Prostate gland (tissue), 2 donors: ENCODE measurements around the gene PAQR5. TPM values are rescaled to one million over a fixed set of nuclear protein-coding genes. Genes with fewer than 3 reads are reported as not detected.

Source experiments
- DNase-seq: peaks from one replicate; pipeline ENCODE4 v3.0.0-alpha.2; 2019; ENCODE audit warnings: low spot score
- H3K27ac ChIP-seq, 2 donors: fragments of 200-600 bp; sonication (generic); 2 replicates each; pipeline ENCODE4 v1.5.1; 2017 to 2019
- H3K27me3 ChIP-seq: fragments of 200-600 bp; sonication (generic); replicated peaks from 2 replicates; pipeline ENCODE4 v1.5.1; 2019; ENCODE audit not compliant: insufficient read depth
- H3K36me3 ChIP-seq, 2 donors: fragments of 200-600 bp; sonication (generic); 1 replicate in 1 of 2; 2 replicates in 1 of 2; pipeline versions ENCODE4 v1.5.1 to v1.8.1; 2017 to 2019
- H3K4me1 ChIP-seq: fragments of 200-600 bp; sonication (generic); replicated peaks from 2 replicates; pipeline ENCODE4 v1.5.1; 2019
- H3K4me3 ChIP-seq, 2 donors: fragments of 200-600 bp; sonication (generic); 2 replicates each; pipeline ENCODE4 v1.5.1; 2017 to 2019
- H3K9me3 ChIP-seq: fragments of 200-600 bp; sonication (generic); 2 replicates; pipeline ENCODE4 v1.5.1; 2017
- POLR2A ChIP-seq: fragments of 450-650 bp; IDR thresholded peaks from one replicate; pipeline ENCODE4 v1.6.1; 2016; ENCODE audit warnings: antibody characterized with exemption, mild to moderate bottlenecking
- POLR2AphosphoS5 ChIP-seq: sonication (generic); formaldehyde crosslinking; IDR thresholded peaks from one replicate; pipeline ENCODE4 v1.6.1; 2017; ENCODE audit warnings: antibody characterized with exemption
- WGBS: methylation state at CpG from one replicate; pipeline ENCODE4 v1.1.5; 2018; 5-methylcytosine and 5-hydroxymethylcytosine counted together
- intact Hi-C: fragments of 100-400 bp; cut with DNase I; formaldehyde crosslinking; loops from one replicate; pipeline ENCODE4 v1.14.2; 2022
- total RNA-seq, 2 donors: library from RNA; depleted of rRNA; stranded (reverse); fragments of >200 nt; gene quantifications; one replicate each; pipeline ENCODE4 v1.1.0, GENCODE V29; 2016
- TF ChIP-seq, protein P1 (sequence below), 4 experiments: fragments of 200-600 bp in 2 of 4; fragments of 450-650 bp in 2 of 4; sonication (generic) in 2 of 4; IDR thresholded peaks; 1 replicate in 3 of 4; 2 replicates in 1 of 4; pipeline ENCODE4 v1.5.1; 2016 to 2019; ENCODE audit warnings: antibody characterized with exemption in 4 of 4, mild to moderate bottlenecking in 2 of 4, moderate library complexity in 2 of 4

The PAQR5 gene
- total RNA-seq, 2 donors from 2014 or later: 0.17 to 1.2 TPM

DNA sequence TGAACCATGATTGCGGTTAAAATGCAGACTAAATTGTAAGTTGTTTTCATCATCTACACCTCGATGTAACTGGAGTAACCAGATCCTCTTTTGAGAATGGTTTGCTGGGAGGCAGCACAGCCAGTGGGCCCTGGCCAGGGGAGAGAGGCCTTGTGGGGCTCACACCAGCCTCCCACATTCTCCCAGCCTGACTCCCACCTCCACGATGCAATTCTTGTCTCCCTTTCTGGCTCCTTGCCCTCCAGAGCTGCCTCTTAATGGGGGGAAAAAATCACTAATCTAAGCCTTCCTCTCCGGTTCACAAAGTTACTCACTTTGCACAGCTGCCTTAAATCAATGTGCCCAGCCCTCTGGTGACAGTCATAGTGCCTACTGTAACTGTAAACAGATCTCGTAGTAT lies 17.9 kb upstream of the PAQR5 start:
- TF ChIP-seq POLR2AphosphoS5 (no peak), POLR2A (no peak)
- TF ChIP-seq, protein P1, sequence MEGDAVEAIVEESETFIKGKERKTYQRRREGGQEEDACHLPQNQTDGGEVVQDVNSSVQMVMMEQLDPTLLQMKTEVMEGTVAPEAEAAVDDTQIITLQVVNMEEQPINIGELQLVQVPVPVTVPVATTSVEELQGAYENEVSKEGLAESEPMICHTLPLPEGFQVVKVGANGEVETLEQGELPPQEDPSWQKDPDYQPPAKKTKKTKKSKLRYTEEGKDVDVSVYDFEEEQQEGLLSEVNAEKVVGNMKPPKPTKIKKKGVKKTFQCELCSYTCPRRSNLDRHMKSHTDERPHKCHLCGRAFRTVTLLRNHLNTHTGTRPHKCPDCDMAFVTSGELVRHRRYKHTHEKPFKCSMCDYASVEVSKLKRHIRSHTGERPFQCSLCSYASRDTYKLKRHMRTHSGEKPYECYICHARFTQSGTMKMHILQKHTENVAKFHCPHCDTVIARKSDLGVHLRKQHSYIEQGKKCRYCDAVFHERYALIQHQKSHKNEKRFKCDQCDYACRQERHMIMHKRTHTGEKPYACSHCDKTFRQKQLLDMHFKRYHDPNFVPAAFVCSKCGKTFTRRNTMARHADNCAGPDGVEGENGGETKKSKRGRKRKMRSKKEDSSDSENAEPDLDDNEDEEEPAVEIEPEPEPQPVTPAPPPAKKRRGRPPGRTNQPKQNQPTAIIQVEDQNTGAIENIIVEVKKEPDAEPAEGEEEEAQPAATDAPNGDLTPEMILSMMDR (IDR thresholded peaks at IDR 0.05): no peak
- H3K9me3 ChIP-seq: no peaks in the 10 kb centered on the region
- no peak overlapping the region for H3K27ac ChIP-seq
- WGBS: 52% methylated on average over 5 of the region's 5 CpGs
- no peak overlapping the region for H3K4me3 ChIP-seq
- DNase-seq: no peak
- H3K27me3 ChIP-seq: no peaks in the 10 kb centered on the region
- intact Hi-C loops: no loop called here
- no peaks in the 10 kb centered on the region for H3K36me3 ChIP-seq
- H3K4me1 ChIP-seq: no peaks in the 10 kb centered on the region

DNA sequence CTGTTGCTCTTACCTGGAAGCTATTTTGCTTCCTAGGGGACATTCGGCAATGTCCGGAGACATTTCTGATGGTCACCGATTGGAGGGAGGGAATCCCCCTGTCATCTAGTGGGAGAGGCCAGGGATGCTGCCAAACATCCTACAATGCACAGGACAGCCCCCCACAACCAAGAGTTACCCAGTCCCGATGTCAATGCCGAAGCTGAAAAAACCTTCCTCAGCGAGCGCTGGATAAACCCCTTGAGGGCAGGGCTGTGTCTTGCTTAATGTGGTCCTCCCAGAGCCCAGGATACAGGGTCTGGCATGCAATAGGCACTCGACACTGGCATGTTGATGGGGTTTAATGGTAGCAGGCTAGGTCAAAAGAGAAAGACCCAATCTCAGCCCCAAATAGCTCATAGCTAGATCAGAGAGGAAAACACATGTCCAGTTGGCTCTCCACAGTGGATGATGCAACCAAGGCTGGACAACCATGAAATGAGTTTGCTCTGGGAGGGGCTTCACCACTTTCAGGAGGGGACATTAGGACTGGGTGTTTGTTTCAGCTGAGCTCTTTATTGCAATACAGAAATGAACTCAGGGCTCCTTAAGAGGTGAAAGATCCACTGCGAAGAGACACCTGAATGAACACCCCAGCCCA lies 16.5 kb upstream of the PAQR5 start:
- no peak overlapping the region for H3K4me3 ChIP-seq
- no peaks in the 10 kb centered on the region for H3K4me1 ChIP-seq
- intact Hi-C loops: no loop called here
- no peaks in the 10 kb centered on the region for H3K36me3 ChIP-seq
- 96% methylated on average over 9 of the region's 9 CpGs for whole genome bisulfite sequencing
- no peak for TF ChIP-seq POLR2AphosphoS5
- TF ChIP-seq, protein P1 (IDR thresholded peaks at IDR 0.05): no peak
- no peak for TF ChIP-seq POLR2A
- H3K27ac ChIP-seq: no peak overlapping the region
- H3K27me3 ChIP-seq: no peaks in the 10 kb centered on the region
- DNase-seq: no peak
- H3K9me3 ChIP-seq: no peaks in the 10 kb centered on the region

DNA sequence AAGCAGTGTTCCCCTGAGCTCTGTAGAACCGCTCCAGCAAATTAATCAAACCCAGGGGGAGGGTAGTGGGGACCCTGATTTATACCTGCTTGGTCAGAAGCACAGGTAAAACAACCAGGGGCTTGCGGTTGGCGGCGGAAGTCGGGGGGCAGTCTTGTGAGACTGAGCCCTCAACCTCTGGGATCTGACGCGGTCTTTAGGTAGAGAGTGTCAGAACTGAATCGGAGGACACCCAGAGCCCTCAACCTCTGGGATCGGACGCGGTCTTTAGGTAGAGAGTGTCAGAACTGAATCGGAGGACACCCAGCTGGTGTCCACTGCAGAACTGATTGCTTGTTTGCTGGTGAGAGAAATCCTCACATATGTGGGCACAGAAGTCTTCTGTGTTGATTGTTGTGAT lies 12.9 kb upstream of the PAQR5 start:
- no peak for DNase-seq
- TF ChIP-seq, protein P1 (IDR thresholded peaks at IDR 0.05): no peak
- TF ChIP-seq POLR2A (no peak), POLR2AphosphoS5 (no peak)
- intact Hi-C loops: no loop called here
- no peaks in the 10 kb centered on the region for H3K36me3 ChIP-seq
- no peaks in the 10 kb centered on the region for H3K27me3 ChIP-seq
- H3K27ac ChIP-seq: no peak overlapping the region
- H3K4me3 ChIP-seq: no peak overlapping the region
- 92% methylated on average over 12 of the region's 12 CpGs for WGBS
- H3K9me3 ChIP-seq: no peaks in the 10 kb centered on the region
- H3K4me1 ChIP-seq: no peaks in the 10 kb centered on the region

DNA sequence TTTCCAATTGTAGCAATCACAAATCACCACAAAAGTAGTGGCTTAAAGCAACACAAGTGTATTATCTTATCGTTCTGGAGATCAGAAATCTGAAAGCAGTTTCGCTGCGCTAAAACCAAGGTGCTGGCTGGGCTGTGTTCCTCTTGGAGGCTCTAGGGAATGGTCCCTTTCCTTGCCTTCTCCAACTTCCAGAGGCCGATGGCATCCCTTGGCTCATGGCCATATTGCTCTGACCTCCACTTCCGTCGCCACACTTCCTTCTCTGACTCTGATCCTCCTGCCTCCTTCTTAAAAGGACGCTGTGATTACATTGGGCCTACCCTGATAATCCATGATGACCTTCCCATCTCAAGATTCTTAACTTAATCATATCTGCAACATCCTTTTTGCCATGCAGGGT lies 10.7 kb upstream of the PAQR5 start:
- no peaks in the 10 kb centered on the region for H3K9me3 ChIP-seq
- intact Hi-C loops: no loop called here
- no peaks in the 10 kb centered on the region for H3K36me3 ChIP-seq
- WGBS: 95% methylated on average over 7 of the region's 7 CpGs
- no peaks in the 10 kb centered on the region for H3K4me1 ChIP-seq
- no peak for DNase-seq
- TF ChIP-seq, protein P1 (IDR thresholded peaks at IDR 0.05): no peak
- TF ChIP-seq POLR2AphosphoS5 (no peak), POLR2A (no peak)
- no peaks in the 10 kb centered on the region for H3K27me3 ChIP-seq
- H3K4me3 ChIP-seq: no peak overlapping the region
- H3K27ac ChIP-seq: no peak overlapping the region

DNA sequence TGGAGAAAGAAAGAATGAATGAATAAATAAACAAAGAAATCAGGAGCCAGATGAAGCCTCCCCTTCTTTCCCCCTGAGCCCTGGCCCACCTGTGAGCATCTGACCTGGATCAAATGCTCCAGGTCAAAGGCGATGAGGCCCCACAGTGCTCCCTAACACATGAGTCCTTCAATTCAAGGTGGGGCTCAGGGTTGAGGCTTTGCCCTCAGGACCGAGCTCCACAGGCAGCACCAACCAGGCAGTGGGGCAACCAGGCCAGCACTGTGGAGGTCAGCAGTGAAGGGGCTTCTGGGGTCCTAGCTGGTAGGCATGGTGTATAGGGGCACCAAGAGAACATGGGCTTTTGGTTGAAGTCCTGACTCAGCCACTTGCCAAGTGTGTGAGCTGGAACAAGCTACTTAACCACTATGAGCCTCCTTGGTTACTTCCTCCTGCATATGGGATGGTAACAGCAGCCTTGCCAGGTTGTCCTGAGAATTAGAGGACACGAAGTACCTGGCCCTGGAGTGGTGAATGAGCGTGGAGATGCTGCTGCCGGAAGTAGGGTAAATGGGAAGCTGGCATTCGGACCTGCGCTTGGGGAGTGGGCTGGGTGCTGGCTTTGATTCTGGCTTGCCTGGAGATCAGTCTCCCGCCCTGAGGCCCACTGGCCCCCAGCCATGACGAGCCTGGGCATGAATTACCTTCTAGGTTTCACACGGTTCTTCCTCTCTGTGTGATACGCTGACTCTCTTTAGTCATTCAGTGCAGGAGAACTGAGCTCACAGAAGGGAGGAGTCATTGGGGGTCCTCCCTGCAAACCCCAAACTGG lies 10.0 kb upstream of the PAQR5 start:
- WGBS: 57% methylated on average over 11 of the region's 11 CpGs
- H3K9me3 ChIP-seq: no peaks in the 10 kb centered on the region
- H3K36me3 ChIP-seq: no peaks in the 10 kb centered on the region
- no peaks in the 10 kb centered on the region for H3K27me3 ChIP-seq
- intact Hi-C loops: no loop called here
- H3K4me1 ChIP-seq: no peaks in the 10 kb centered on the region
- peak; percentile 46 for DNase-seq
- no peak overlapping the region for H3K4me3 ChIP-seq
- H3K27ac ChIP-seq: no peak overlapping the region
- TF ChIP-seq, protein P1 (IDR thresholded peaks at IDR 0.05): no peak
- peak; percentile 17 for TF ChIP-seq POLR2AphosphoS5
